OCI-LY3 (cell line): Measurements from ENCODE around the gene ADSS1.

Experiments used
- CTCF ChIP-seq: fragments of 200-600, 300-600 bp; sonication (generic); IDR thresholded peaks from 2 replicates; pipeline ENCODE4 v1.5.1; 2014; ENCODE audit warnings: antibody characterized with exemption, low read length, low read depth
- EZH2phosphoT487 ChIP-seq: fragments of 200-600 bp; shearing (Covaris generic); IDR thresholded peaks from 2 replicates; pipeline ENCODE4 v1.6.1; 2018; ENCODE audit warnings: antibody characterized with exemption, mixed run types, low read depth

- TF ChIP-seq CTCF (no peak), EZH2phosphoT487 (no peak)
Measured at GRCh38 chr14:104707608-104708595, 16.1 kb upstream of the ADSS1 start.
